ENCODE measurements around the gene SLC34A3.

DNA sequence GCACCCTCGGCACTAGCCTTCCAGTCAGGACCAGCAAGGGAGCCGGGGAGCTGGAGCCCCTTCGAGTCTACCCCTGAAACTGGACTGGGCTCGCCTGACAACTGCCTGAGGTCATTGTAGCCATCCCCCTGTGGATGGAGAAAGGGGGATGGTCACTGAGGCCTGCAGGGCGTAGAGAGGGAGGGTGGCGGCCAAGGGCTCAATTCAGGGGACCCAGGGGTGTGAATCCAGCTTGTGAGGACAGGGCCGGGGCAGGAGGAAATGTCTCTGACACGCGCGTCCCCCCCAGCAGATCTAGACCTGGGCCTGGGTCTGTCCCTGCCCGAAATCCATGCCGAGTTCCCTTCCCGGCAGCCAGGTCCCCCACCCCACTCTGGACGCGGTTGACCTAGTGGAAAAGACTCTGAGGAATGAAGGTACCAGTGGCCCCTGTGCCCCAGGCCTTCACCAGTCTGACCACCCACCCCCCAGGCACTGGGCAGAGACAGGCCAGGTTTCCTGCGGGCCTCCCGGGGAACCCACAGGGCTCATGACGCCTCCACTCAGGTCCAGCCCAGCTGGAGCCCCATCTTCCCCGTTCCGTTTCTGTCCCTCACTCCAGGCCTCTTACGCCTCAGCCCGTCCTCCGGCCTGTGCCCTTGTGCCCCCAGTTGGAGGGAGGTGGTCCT is 805 bp downstream of the SLC34A3 start:
- no peak for TF ChIP-seq POLR2AphosphoS5 (IDR thresholded peaks at IDR 0.05; ENCODE audit: low read depth, low read length)
- TF ChIP-seq TAF1 (IDR thresholded peaks at IDR 0.05; ENCODE audit: borderline replicate concordance, low read depth, low read length), result no peak
- TF ChIP-seq POLR2A (IDR thresholded peaks at IDR 0.05; ENCODE audit: low read depth, low read length), result no peak

Data from GM12892 (cell line).